ENCODE results near the gene FBXO28.
"Not testable (repeated sequence)": the region's sequence is repeated elsewhere in the genome, so short reads cannot be mapped to it uniquely, and the experiment has no call there.

The FBXO28 gene

DNA sequence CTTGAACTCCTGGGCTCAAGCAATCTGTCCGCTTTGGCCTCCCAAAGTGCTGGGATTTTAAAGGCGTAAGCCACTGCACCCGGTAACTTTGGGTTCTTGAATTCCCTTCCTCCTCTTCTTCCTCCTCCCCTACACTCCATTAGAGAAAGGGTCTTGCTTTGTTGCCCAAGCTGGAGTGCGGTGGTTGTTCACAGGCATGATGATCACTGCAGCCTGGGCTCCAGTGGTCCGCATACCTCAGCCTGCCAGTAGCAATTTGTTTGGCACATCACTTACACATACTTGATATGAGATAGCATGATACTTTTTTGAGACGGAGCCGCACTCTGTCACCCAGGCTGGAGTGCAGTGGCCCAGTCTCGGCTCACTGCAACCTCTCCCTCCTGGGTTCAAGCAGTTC lies 71.3 kb downstream of the FBXO28 start:
- no peak for DNase-seq (ENCODE audit: low read depth in 2 of 2)

DNA sequence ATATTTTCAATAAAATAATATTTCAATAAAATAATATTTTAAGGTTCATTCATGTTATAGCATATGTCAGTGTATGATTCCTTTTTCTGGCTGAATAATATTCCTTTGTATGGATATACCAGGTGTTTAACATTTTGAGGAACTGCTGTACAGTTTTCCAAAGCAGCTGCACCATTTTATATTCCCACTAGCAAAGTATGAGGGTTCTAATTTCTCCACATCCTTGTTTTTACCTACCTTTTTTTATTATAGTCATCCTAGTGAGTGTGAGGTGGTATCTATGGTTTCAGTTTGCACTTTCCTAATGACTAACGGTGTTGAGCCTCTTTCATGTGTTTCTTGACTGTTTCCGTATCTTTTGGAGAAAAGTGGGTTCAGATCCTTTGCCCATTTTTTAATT lies 74.4 kb downstream of the FBXO28 start:
- DNase-seq (ENCODE audit: low read depth in 2 of 2): no peak

DNA sequence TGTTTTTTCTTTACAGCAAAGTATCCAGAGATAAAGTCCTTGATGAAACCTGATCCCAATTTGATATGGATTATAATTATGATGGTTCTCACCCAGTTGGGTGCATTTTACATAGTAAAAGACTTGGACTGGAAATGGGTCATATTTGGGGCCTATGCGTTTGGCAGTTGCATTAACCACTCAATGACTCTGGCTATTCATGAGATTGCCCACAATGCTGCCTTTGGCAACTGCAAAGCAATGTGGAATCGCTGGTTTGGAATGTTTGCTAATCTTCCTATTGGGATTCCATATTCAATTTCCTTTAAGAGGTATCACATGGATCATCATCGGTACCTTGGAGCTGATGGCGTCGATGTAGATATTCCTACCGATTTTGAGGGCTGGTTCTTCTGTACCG lies 75.7 kb downstream of the FBXO28 start:
- no peak for DNase-seq (ENCODE audit: low read depth in 2 of 2)

- no peak for DNase-seq (ENCODE audit: low read depth in 2 of 2)
These were observed 78.3 kb downstream of the FBXO28 start for GRCh38 chr1:224192082-224192788.

- no peak for DNase-seq (ENCODE audit: low read depth in 2 of 2)
These were observed 79.5 kb downstream of the FBXO28 start for GRCh38 chr1:224193319-224193966.

GRCh38 chr1:224196813-224197600 lies 83.1 kb downstream of the FBXO28 start:
- DNase-seq (ENCODE audit: low read depth in 2 of 2): no peak

GRCh38 chr1:224198572-224198971 lies 84.7 kb downstream of the FBXO28 start:
- no peak for DNase-seq (ENCODE audit: low read depth in 2 of 2)

GRCh38 chr1:224199679-224200078 lies 85.8 kb downstream of the FBXO28 start:
- DNase-seq (ENCODE audit: low read depth in 2 of 2): no peak

- no peak for DNase-seq (ENCODE audit: low read depth in 2 of 2)
These were observed 87.5 kb downstream of the FBXO28 start for GRCh38 chr1:224201383-224201782.

- DNase-seq (ENCODE audit: low read depth in 2 of 2): no peak
These were observed 87.9 kb downstream of the FBXO28 start for GRCh38 chr1:224201853-224202252.

DNA sequence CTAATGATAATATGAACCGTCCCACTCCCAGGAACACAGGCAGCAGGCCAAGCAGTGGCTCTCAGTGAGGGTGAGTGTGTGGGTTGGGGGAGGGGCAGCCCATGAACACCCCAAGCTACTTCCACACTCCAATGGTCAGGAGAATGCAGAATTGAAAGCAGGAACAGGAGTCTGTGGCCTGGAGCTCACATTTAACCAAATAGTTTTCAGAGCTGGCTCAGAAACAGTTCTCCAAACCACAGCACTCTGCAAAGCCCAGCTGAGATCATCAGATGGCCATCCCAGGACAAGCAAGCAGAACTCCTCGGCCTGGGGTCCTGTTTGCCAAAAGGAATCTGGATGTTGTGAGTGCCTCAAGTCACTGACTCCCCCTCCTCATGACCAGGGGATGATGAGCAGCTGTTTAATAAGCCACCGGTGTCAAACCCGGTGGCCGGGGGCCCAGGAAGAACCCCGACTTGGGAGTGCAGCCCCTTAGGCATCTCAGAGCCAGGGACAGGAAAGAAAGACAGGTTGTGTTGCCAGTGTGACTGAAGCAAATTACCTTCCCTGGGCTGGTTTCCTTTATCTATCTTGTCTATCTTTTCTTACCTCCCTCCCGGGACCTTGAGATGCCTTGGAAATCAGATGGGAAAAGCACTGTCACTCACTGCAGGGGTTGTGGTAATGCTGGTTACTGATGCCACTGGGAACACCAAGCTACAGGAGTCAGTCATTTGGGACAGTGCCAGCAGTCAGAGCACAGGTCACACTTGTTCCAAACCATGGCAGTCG lies 89.5 kb downstream of the FBXO28 start:
- DNase-seq (ENCODE audit: low read depth in 2 of 2): no peak

DNA sequence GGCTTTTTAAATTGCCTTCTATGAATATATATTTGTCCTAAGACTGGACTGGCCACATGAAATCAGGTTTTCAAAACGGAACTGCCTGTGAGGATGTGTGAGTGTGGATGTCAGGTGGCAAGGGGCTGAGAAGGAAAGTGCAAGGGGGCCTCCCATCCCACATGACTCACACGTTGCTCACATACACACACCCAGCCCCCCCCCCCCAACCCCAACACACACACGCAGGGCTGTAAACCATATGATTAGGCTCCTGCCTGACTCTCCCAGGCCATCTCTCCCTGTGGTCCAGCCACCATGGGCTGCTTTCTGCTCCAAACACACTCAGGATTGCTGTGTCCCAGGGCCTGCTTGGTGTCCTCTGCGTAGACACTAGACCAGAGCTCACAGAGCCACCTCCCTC lies 91.5 kb downstream of the FBXO28 start:
- DNase-seq (ENCODE audit: low read depth in 2 of 2): peak; percentile 27 to 30

GRCh38 chr1:224205931-224206538 lies 92.1 kb downstream of the FBXO28 start:
- DNase-seq (ENCODE audit: low read depth in 2 of 2): not testable (repeated sequence)

DNA sequence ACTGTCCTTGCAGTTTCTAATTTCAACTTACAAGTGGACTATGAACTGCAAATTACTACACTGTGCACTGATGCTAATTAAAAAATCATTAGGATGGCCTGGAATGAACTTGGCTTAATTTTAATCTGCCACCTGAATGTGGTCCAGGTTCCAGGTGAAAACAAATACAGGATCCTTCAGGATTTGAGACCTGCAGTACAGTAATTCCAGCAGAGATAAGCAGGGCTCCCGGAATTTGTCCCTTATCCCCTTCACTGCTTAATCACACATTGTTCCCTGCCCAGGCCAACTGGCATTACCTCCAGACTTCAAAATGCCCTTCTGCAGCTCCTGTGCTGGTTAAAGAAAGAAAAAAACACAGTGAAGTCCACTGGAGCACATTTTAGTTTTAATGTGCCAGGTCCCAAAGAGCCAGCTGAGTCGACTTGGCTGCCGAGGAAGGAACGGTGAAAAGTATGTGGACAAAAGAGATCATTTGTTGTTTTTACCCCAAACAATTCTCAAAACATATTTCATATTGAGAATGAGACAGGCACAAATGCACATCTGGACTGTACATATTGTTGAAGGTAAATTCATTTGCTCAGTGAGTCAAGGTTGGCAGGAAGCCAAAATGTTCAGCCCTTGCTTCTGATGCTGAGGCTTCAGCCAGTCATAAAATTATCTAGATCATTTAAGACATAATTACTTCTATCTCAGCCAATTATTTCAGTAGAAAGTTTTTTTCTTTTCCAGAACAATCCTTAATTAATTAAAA lies 97.5 kb downstream of the FBXO28 start:
- no peak for DNase-seq (ENCODE audit: low read depth in 2 of 2)
